T-helper 1 cell (primary cell): ENCODE results near the gene B4GALT1.
"Not testable (repeated sequence)": the region's sequence is repeated elsewhere in the genome, so short reads cannot be mapped to it uniquely, and the experiment has no call there.

Experiments used
- DNase-seq, 5 donors: peaks; one replicate each; pipeline ENCODE4 v3.0.0-alpha.2; 2012 to 2020

Gene B4GALT1

GRCh38 chr9:33182519-33182918, 15.4 kb upstream of the B4GALT1 start:
- no peak for DNase-seq

- no peak for DNase-seq
These were observed 13.5 kb upstream of the B4GALT1 start for GRCh38 chr9:33180526-33181184.

GRCh38 chr9:33178972-33179697, 12.0 kb upstream of the B4GALT1 start:
- DNase-seq = no peak

GRCh38 chr9:33177639-33178038, 10.5 kb upstream of the B4GALT1 start:
- DNase-seq = no peak

- DNase-seq = no peak
These were observed 9.9 kb upstream of the B4GALT1 start for GRCh38 chr9:33177086-33177485.

- no peak for DNase-seq
These were observed 8.7 kb upstream of the B4GALT1 start for GRCh38 chr9:33175649-33176325.

- no peak for DNase-seq
These were observed 5.4 kb upstream of the B4GALT1 start for GRCh38 chr9:33172256-33173238.

GRCh38 chr9:33170464-33171415, 3.6 kb upstream of the B4GALT1 start:
- DNase-seq = peak in 1 of 5 donors; percentile 68

- DNase-seq = no peak
These were observed 1.9 kb upstream of the B4GALT1 start for GRCh38 chr9:33168941-33169544.

- peak in 1 of 5 donors; percentile 15 for DNase-seq
These were observed 881 bp upstream of the B4GALT1 start for GRCh38 chr9:33167972-33168461.

- peak in 1 of 5 donors; percentile 17 for DNase-seq
These were observed 679 bp downstream of the B4GALT1 start for GRCh38 chr9:33166231-33167083.

GRCh38 chr9:33165263-33166151, 1.6 kb downstream of the B4GALT1 start:
- DNase-seq = peak in 2 of 5 donors; percentile 41 to 79

- DNase-seq = not testable (repeated sequence)
These were observed 2.2 kb downstream of the B4GALT1 start for GRCh38 chr9:33164921-33165262.

- peak in 1 of 5 donors; percentile 42 for DNase-seq
These were observed 2.9 kb downstream of the B4GALT1 start for GRCh38 chr9:33164138-33164809.

- no peak for DNase-seq
These were observed 3.6 kb downstream of the B4GALT1 start for GRCh38 chr9:33163433-33164137.

- DNase-seq = no peak
These were observed 4.3 kb downstream of the B4GALT1 start for GRCh38 chr9:33162721-33163311.

GRCh38 chr9:33161589-33162132, 5.5 kb downstream of the B4GALT1 start:
- DNase-seq = no peak
